ENCODE results near the gene OBI1.

Gene OBI1

DNA sequence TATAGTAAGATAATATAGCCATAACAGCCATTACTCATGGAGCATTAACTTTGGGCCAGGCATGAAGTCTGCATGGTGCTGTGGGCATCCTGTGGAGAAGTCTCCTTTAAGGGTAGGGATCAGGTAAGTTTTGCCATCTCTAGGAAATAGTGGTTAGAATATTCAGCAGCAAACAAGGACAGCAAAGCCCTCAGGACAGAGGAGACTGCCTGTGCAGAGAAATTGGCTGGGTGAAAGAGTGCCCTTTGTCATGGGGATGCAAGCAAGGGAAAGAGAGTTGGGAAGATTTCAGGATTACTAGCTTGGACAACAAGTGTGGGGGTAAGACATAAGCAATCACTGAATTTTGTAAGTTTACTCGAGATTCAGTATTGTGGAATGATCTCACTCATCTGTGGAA is 15.7 kb upstream of the OBI1 start:
- H3F3A ChIP-seq (ENCODE audit: control insufficient read depth, insufficient read depth), result no peaks in the 10 kb centered on the region
- H3K79me2 ChIP-seq (ENCODE audit: control insufficient read depth, low read length), result no peaks in the 10 kb centered on the region
- peaks cover 6% of the 10 kb centered on the region; the same call in 1 of the 2 replicates for H3K27me3 ChIP-seq (ENCODE audit: control insufficient read depth, low read length)
- H3K36me3 ChIP-seq (ENCODE audit: control insufficient read depth, low read length), result no peaks in the 10 kb centered on the region
- H3K27ac ChIP-seq (ENCODE audit: low read depth, low read length), result no peak overlapping the region
- no peak for TF ChIP-seq EZH2phosphoT487 (IDR thresholded peaks at IDR 0.05; ENCODE audit: borderline replicate concordance, low read length)
- TF ChIP-seq, protein P1, sequence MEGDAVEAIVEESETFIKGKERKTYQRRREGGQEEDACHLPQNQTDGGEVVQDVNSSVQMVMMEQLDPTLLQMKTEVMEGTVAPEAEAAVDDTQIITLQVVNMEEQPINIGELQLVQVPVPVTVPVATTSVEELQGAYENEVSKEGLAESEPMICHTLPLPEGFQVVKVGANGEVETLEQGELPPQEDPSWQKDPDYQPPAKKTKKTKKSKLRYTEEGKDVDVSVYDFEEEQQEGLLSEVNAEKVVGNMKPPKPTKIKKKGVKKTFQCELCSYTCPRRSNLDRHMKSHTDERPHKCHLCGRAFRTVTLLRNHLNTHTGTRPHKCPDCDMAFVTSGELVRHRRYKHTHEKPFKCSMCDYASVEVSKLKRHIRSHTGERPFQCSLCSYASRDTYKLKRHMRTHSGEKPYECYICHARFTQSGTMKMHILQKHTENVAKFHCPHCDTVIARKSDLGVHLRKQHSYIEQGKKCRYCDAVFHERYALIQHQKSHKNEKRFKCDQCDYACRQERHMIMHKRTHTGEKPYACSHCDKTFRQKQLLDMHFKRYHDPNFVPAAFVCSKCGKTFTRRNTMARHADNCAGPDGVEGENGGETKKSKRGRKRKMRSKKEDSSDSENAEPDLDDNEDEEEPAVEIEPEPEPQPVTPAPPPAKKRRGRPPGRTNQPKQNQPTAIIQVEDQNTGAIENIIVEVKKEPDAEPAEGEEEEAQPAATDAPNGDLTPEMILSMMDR (IDR thresholded peaks at IDR 0.05; ENCODE audit: low read depth, low read length, poor library complexity, severe bottlenecking), result no peak
- H4K20me1 ChIP-seq (ENCODE audit: control insufficient read depth, insufficient read depth, low read depth, low read length), result no peaks in the 10 kb centered on the region
- no peaks in the 10 kb centered on the region for H3K9me2 ChIP-seq (replicated peaks; ENCODE audit: control insufficient read depth, low read length)
- H3K4me3 ChIP-seq (ENCODE audit: low read length), result no peak overlapping the region
- no peaks in the 10 kb centered on the region for H3K4me1 ChIP-seq (ENCODE audit: control insufficient read depth, low read length)
- no peak overlapping the region for H3K4me2 ChIP-seq (ENCODE audit: low read length)
- no peaks in the 10 kb centered on the region for H3K9me3 ChIP-seq (ENCODE audit: control insufficient read depth, insufficient read depth, low read length)

DNA sequence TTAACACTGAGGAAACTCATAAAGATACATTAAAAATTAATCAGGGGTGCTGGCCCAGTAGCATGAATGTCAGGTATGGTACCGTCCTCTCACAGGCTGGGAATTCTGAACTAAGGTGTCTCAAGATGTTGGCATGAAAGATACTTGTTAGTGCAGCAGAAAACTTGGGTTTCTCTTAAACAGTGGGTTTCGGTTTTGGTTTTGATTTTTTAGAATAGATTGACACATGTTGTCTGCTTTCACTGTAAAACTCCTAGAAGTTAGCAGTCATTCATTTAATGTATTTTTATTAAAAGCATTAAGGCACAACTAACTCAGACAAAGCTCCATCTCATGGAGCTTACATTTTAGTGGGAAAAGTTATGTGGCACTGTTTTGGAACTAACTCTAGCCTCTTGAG is 3.5 kb upstream of the OBI1 start:
- no peak overlapping the region for H3K4me3 ChIP-seq (ENCODE audit: low read length)
- H4K20me1 ChIP-seq (ENCODE audit: control insufficient read depth, insufficient read depth, low read depth, low read length), result peaks cover 8% of the 10 kb centered on the region
- TF ChIP-seq, protein P1 (IDR thresholded peaks at IDR 0.05; ENCODE audit: low read depth, low read length, poor library complexity, severe bottlenecking), result no peak
- TF ChIP-seq EZH2phosphoT487 (IDR thresholded peaks at IDR 0.05; ENCODE audit: borderline replicate concordance, low read length), result no peak
- 0 out of 2 replicates have a peak, but pooled peaks cover 3% of the 10 kb centered on the region for H3F3A ChIP-seq (ENCODE audit: control insufficient read depth, insufficient read depth)
- H3K4me2 ChIP-seq (ENCODE audit: low read length), result no peak overlapping the region
- H3K79me2 ChIP-seq (ENCODE audit: control insufficient read depth, low read length), result peaks cover 15% of the 10 kb centered on the region
- peaks cover 12% of the 10 kb centered on the region for H3K4me1 ChIP-seq (ENCODE audit: control insufficient read depth, low read length)
- no peaks in the 10 kb centered on the region for H3K9me3 ChIP-seq (ENCODE audit: control insufficient read depth, insufficient read depth, low read length)
- H3K36me3 ChIP-seq (ENCODE audit: control insufficient read depth, low read length), result peaks cover 6% of the 10 kb centered on the region; the same call in 1 of the 2 replicates
- H3K27me3 ChIP-seq (ENCODE audit: control insufficient read depth, low read length), result no peaks in the 10 kb centered on the region
- no peak overlapping the region for H3K27ac ChIP-seq (ENCODE audit: low read depth, low read length)
- no peaks in the 10 kb centered on the region for H3K9me2 ChIP-seq (replicated peaks; ENCODE audit: control insufficient read depth, low read length)

DNA sequence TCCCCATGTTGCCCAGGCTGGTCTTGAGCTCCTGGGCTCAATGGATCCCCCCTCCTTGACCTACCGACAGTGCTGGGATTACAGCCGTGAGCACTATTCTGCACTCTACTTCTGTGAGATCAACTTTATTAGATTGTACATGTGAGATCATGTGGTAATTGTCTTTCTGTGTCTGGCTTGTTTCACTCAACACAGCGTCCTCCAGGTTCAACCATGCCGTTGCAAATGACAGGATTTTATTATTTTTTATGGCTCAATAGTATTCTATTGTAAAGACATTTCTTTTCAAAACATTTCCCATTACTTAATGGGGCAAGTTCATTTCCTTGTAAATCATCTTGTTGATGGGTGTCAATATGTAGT is 1.5 kb upstream of the OBI1 start:
- Histone ChIP-seq H3K4me3 (ENCODE audit: low read length) (no peak overlapping the region), H3K27me3 (ENCODE audit: control insufficient read depth, low read length) (no peaks in the 10 kb centered on the region), H3K36me3 (ENCODE audit: control insufficient read depth, low read length) (peaks cover 14% of the 10 kb centered on the region), H3K9me3 (ENCODE audit: control insufficient read depth, insufficient read depth, low read length) (no peaks in the 10 kb centered on the region), H4K20me1 (ENCODE audit: control insufficient read depth, insufficient read depth, low read depth, low read length) (peaks cover 14% of the 10 kb centered on the region), H3K79me2 (ENCODE audit: control insufficient read depth, low read length) (peaks cover 35% of the 10 kb centered on the region), H3K27ac (ENCODE audit: low read depth, low read length) (no peak overlapping the region), H3K4me2 (ENCODE audit: low read length) (no peak overlapping the region), H3K4me1 (ENCODE audit: control insufficient read depth, low read length) (peaks cover 15% of the 10 kb centered on the region), H3K9me2 (replicated peaks; ENCODE audit: control insufficient read depth, low read length) (no peaks in the 10 kb centered on the region), H3F3A (ENCODE audit: control insufficient read depth, insufficient read depth) (0 out of 2 replicates have a peak, but pooled peaks cover 3% of the 10 kb centered on the region)
- TF ChIP-seq EZH2phosphoT487 (IDR thresholded peaks at IDR 0.05; ENCODE audit: borderline replicate concordance, low read length), result no peak
- TF ChIP-seq, protein P1 (IDR thresholded peaks at IDR 0.05; ENCODE audit: low read depth, low read length, poor library complexity, severe bottlenecking), result no peak

All from DOHH2 (cell line).